Measurements from ENCODE around the gene CNTN5.

The CNTN5 gene

DNA sequence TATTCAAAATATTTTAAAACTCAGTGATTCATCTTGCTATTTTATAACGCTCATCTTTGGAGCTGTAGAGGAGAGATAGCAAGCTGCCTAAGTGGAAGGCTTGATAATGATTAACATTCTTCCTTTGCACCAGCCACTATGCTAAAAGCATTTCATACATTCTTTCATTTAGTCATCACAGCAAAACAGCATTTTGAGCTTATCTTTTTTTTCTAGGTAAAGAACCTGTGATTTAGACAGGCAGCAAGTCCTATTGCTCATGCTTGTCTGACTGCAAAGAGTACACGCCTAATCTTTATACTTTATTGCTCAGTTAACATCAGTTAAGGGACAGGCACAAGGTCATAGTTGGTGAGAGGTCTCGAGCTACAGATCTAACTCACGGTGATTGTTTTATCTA is 953.2 kb downstream of the CNTN5 start:
- DNase-seq: no peak

DNA sequence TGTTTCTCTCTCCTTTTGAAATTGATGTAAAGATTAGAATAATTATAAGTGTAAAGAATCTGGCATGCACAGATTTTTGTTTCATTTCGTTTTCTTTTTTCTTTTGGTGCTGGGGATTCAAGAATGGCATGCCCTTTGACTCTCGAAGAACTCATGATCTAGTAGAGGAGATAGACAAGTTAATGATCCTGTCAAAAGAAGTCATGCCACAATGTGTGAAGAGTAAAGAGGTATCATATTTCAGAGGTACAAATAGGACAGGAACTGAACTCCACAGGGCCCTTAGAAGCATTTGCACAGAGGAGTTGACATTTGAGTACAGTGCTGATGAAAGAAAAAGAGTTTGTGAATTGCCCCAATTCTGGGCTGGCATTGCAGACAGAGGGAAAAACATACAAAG is 958.3 kb downstream of the CNTN5 start:
- DNase-seq: no peak

DNA sequence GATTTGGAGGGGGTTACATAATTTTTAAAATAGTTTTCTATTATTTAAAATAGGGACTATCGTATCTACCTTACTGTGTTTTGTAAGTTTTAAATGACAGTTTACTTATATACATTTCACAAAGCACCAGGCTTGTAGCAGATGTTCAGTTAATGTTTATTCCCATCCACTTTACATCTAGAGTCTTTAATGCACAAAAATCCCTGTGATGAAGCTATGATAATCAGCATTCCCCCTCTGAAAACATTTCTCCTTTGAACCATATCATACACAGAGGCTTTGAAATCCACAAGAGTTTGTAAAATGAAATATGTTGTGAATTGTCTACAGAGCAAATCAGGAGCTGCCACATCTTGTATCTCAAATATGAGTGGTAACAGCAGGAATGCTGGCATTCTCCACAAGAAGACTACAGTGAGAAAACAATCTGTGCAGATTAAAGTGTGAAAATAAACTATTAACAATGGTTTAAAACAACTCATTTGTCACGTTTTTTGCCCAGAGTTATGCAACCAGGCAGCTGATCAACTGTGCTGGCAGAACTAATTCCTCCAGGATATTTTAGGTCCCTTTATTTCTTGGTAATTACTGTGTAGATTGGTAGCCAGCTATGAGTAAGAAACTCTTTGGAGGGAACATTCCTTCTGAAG is 967.2 kb downstream of the CNTN5 start:
- DNase-seq: no peak

DNA sequence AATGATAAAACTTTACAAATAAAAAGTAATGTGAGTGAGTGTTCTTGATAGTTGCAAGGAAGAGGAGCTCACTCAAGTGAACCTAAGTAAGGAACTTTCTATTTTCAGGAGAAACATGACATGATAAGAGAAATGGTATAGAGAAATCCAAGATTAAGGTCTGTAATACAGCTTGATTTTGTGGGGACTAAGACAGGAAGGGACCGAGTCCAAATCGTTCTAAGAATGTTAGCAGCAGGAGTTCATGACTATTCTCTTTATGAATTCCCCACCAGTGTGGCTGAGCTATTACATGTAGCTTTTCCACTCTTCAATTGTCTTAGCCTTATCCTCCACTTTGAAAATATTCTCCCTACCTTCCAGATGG is 967.7 kb downstream of the CNTN5 start:
- no peak for DNase-seq

DNA sequence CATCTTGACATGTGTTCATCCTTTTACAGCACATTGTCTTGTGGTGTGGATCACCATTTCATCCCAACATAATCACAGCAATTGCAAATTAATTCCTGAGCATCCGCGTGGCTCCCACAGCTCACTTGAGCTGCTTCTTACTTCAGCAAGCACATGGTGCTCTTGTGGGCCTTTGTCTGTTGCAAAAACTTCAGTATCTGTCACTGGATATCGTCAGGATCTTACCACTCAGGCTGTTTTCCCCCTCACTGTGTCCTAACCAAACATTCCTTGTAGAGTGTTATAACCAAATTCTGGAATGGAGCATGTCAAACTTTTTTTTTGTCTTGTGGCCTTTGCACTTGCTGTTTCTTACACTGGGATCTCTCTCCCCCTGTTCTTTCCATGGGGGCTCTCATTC is 983.2 kb downstream of the CNTN5 start:
- no peak for DNase-seq

DNA sequence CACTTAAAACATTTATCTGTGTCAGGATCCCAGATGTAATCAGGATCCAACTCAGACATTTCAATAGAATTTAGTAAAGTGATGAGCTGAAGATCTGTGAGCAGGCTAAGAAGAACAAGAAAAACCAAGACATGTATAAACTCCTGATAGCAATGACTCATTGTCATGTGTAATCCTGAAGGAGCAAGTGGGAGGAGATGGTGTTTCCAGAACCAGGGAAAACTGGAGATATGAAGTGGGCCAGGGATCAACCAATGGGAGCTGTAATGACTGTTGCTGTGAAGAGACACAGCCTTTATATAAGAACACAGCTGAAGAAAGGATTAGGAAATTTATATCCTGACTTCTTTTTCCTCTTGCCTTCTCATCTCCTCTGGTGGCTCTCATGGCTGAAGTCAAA is 983.8 kb downstream of the CNTN5 start:
- DNase-seq: no peak

DNA sequence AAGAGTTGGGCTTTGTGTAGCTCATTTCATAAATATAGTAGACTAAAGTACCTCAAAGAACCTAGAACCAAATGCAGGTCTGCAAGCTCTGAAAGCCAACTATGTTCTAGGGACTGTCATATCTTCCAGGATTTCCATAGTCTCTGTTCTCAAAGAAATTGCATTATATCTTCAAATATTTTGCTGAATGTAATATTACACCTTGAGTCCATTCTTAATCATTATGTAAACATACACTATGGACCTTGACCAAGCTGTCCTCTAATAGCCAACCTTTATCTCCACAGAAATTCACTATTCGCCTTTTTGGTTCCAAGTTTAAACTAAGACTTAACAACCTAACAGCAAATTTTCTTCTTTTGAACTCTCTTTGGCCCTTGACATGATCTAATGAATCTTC is 987.7 kb downstream of the CNTN5 start:
- no peak for DNase-seq

DNA sequence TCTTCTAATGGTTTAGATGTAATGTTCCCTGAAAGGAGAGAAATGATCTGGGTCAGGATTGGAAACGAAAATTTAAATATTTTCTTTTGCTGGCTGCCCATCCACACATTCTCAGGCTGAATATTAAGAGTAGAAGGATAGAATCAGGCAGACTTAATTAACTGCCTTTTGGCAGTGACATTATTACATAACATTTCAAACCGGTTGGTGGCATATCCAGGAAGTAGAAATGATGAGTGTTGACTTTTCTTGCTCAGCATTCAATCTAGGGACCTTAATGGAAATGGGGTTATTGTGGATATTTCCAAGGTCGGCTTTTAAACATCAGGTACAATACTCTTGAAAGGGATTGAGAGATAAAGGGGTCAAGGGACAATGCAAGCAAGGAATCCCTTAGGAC is 989.0 kb downstream of the CNTN5 start:
- DNase-seq: no peak

DNA sequence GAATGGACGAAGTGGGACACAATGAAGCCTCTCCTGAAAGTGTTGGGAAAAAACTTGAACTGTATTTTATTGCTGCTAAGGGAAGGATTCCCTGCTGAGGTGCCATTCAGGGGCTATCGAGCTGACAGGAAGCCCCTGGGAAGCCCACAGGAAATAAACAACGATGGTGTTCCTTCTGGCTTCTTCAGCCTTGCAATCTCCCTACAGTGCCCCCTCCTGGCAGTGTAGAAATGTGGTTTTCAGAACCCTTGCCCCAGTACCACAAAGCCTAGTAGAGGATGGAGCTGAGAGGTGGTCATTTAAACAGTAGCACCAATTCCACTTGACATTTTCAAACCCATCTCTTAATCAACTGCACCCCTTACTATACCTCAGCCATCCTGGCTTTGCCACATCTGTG is 989.6 kb downstream of the CNTN5 start:
- no peak for DNase-seq

DNA sequence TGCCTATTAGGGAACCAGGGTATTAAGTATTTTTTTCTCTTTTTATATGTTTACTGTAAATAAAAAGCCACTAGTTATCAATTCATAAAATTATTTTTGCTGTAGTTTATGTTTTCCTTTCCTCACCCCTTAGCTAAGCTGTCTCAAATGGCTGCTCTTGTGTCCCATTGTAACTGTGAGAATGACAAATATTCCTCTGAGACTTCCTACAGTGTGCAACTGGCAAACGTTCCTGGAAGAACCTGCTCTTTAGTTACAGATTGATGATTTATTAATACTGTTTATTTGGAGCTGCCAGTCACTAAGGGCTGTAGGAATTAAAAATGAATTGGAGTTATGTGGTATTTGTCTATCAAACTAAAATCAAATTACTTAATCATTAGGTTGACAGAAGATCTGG is 990.9 kb downstream of the CNTN5 start:
- no peak for DNase-seq

DNA sequence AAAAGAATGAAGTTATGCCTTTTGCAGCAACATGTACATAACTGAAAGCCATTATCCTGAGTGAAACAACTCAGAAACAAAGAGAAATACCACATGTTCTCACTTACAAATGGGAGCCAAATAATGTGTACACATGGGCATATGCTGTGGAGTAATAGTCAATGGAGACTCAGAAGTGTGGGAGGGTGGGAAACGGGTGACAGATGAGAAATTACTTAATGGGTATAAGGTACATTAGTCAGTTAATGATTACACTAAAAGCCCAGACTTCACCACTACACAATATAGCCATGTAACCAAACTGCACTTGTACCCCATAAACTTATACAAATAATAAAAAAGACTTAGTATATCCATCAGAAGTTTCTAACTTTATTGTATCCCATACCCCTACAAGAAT is 992.3 kb downstream of the CNTN5 start:
- no peak for DNase-seq

DNA sequence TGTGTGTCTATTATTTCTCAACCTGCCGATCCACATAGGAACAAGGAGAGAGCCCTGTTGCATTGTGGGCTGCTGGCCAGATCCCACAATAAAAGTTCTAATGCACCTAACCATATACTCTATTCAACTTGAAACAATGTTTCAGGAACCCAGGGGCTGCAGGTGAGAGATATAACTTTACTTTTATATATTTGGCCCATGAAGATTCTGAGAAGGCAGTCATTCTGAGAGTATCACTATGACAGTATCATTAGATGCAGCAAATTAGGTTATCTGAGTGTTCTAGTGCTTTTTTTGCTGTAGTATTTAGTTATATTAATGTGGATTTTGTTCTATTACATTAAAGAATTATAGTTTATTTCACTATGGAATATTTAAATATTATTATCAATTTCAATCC is 1011.2 kb downstream of the CNTN5 start:
- DNase-seq: no peak

DNA sequence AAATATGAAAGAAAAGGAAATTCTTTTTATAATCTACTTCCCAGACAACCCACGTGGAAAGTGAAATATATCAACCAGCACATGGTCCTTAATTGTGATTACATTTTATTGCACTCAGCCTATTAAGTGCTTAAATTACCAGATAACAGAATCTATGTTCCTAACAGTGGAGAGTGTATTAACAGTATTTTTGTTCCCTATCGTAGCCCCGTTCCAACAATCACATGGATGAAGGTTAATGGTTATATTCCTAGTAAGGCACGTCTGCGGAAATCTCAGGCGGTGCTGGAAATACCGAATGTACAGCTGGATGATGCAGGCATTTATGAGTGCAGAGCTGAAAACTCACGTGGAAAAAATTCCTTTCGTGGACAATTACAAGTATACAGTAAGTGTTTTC is 1040.3 kb downstream of the CNTN5 start:
- no peak for DNase-seq

DNA sequence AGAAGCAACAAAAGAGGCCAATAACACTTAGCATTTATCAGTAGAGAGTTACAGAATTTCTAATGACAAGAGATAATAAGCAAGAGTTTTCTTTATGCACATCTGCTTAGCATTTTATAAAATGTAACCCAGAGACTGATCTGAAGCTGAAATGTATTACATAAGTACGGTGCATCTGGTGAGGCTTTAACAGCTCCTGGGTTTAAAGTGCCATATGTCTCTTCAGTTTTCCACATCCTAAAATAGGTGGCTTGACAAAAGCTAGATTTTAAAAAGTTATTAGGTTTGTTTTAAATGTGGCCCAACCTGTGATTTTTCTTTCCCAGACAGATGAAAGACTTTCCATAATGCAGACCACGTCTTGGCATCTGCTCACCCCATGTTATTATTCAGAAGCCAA is 1045.7 kb downstream of the CNTN5 start:
- no peak for DNase-seq

DNA sequence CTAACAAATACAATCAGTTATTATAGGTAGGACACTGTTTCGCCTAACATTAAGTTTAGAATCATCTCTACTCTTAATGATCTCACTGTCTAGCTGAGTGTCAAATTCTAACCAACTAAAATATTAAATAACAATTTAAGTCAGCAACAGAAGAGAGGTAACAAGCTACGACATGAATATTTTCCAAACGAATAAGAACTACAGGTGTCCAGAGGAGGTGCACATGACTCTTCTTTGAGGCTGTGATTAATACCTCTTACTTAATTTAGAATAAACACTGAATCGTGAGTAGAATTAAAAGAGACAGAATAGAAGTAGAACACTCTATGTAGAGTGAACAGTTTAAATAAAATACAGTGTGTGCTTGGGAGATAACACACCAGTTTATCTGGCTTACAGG is 1047.4 kb downstream of the CNTN5 start:
- DNase-seq: no peak

DNA sequence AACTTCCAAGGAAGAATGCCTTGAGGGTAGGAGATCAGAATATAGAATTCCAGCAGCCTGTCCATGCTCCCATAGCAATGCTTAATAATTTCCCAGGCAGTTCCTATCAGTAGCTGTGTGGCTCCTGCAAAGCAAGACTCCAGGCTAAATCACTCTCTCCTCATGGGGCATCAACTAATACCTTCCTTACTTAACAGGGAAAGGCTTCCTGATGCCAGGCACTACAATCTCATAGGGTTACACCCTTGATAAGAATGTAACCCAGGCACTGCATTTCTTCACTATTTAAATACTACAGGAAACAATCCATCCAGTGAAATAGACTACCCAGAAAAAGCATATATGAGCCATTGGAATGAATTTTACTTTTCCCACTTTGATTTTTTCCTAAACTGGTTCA is 1051.4 kb downstream of the CNTN5 start:
- no peak for DNase-seq

DNA sequence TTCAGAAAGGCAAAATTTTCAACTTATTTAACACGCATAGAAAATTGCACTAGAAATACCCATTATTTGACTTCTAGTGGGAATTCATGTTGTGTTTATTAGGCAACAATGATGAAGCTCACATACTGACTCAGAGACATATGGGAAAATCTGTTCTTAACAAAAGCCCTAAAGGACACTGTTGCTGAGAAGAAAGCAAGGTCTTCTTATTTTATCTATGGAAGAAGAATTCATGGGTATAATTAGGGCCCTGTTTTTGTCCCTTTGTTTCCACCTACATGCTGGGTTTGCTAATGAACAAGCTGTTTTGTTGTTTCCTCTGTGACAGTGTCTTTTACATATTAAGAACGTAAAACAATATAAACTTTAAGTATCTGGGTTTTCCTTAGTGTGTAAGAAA is 1059.6 kb downstream of the CNTN5 start:
- DNase-seq: no peak

DNA sequence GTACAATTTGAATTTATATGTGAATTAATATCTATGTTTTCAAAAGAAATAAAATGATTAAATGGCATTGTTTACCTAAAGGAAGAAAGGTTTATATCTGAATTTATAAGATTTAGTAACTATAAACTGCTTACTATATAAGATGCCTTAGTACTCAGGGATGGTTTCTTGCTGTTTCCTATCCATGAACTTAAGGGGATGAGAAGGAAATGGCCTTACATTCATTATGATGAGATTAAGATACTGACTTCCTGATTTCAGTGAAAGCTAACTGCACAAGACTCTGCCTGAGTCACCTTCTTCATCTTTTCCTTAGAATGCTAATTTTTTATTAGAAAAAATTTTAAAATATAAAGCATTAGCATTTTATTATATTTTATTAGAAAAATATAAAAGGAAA is 1060.1 kb downstream of the CNTN5 start:
- DNase-seq: no peak

DNA sequence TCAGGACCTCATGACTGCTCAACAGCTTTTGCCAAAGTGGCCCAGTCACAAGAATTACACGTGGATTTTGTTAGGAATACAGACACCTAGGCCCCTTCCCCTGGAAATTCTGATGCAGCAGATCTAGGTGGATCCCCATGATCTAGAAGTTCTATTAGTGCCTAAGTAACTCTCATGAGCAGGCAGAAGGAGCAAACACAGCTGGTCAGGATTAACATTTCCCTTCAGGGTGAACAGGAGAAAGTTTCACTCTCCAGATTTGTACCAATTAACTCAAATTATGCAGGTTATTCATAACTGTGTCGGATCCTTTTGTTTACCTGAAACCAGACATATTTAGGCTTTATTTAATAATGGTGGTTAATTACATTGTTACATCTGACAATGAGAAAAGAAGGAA is 1072.9 kb downstream of the CNTN5 start:
- DNase-seq: no peak

DNA sequence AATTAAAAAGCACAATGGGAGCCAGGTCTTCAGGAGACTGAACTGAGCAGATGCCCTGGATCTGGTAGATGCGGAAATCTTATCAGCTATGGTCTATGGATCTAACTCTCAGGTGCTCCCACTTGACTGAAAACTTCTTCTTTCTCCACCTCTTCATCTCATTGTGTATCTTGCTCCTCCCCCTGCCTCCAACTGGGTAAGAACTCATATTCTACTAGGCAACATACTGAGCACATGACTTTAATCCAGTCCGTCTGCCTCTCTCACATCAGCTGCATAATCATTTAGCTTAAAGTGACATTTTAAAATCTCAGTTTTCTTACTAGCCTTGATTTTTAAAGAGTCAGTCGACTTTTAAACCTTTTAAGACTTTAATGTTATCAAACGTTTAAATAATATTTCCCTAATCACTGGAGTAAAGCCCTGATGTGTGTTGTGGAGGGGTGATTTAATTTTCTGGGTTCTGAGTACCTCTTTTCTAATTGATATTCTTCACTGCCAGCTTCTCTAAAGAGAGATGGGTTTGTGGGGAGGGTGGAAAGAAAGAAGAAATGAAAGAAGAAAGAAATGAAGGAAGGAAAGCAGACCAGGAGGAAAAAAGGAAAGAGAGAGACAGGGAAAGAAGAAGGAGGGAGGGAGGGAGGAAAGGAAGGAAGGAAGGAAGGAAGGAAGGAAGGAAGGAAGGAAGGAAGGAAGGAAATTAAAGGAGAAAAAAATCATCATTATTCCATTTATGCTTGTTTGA is 1073.5 kb downstream of the CNTN5 start:
- DNase-seq: no peak

DNA sequence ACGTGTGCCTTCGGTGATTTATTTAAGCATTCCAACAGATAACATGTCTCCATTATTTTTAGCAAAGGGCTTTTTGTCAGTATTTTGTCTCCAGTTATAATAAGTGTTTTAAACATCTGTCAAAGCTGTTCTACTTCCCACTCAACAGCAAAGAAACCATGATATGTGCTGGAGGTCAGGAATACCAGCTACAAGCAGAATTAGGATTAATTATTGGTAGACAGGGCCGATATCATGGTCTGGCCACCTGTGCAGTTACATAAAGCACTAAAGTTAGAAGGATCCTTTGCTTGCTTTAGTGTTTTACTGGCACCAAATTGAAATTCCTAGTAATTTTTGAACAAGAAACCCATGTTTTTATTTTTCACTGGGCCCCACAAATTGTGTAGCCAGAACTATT is 1075.1 kb downstream of the CNTN5 start:
- DNase-seq: no peak

DNA sequence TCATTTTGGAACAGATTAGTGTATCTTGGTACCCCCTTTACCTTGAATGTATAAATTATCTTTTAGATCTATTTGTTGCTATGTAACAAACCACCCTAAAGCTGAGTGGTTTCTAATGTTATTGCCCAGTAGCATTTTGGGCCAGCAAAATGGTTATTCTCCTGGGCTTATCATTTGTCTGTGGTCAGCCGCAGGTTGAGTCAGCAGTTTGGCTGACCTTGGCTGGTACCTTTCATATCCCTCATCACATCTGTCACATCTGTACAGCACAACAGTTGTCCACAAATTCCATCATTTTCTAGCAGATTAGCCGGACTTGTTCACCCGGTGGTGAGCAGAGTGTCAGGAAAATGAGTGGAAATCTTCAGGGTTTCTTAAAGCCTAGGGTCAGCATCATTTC is 1077.8 kb downstream of the CNTN5 start:
- DNase-seq: no peak

DNA sequence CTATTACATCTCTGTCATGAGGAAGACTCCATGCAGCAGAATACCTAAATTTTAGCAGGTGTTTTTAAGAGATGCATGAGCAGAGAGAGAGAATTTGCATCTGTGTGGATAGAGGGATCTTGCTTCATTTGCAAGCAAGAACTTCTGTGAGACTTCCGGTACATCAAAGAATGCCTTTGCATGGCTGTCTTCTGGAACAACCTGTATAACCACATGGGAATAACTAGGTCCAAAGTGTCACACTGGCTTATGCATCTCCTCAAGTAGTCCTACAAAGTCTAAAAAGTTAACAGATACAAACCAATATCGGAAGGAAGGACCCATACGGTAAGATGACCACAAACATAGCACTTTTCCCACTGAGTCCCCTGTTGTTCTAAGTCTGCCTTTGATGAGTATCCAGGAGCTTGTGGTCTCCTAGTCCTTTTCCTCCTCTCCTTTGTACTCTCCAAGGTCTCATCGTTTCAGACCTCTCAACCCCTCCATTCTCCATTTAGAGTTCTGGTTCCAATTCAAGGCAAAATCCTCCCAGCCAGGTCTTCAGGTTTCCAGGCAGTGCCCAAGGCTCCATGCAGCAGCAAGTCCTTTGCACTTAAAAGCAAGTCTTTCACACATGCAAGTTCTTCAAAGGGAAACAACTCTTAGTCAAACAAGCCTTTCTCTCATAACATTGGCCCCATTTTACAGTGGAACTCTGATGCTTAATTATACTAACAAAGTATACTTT is 1084.7 kb downstream of the CNTN5 start:
- DNase-seq: no peak

DNA sequence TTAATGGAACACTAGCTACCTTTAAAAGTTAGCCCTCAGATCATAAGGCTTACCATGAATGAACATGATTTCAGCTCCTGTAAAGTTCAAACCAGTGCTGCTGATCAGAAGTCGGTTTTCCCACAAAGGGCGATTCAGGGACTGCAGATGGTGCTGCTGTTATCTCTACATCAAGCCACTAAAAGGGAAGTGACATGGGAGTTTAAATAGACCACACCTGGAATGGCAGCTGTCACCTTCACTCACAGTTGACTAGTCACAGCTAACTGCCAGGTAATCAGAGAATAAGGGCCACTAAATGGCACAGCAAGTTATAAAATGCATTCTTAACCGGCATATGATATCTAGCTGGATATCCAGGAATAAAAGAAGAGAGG is 1085.2 kb downstream of the CNTN5 start:
- DNase-seq: no peak

DNA sequence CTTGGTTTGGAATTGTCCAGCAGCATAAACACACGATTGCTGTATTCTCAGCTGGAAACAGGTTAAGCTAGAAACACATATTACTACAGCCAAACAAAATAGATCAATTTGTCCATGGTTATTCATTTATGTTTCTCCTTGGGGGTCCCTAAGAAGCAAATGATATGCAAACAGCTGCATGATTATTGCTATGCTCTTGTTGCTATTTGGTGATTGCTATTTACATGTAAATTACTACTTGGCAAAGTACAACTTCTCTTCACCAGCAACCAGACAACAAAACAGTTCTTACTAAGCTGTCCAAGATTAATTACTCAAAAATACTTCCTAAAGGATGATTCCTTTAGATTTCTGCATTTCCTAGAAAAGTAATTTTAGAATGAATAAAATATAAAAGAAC is 1098.4 kb downstream of the CNTN5 start:
- no peak for DNase-seq

All from MV-4-11 (cell line).